K562 (cell line): ENCODE measurements around the gene SMIM12.

ENCODE experiments used
- ARID3A ChIP-seq: IDR thresholded peaks from 2 replicates; pipeline ENCODE4 v1.6.1; 2012; ENCODE audit warnings: low read depth, low read length, improper control_type of control experiment, borderline replicate concordance
- EZH2 ChIP-seq: IDR thresholded peaks from 2 replicates; pipeline ENCODE4 v1.6.1; 2012; ENCODE audit warnings: low read depth, mild to moderate bottlenecking, inconsistent platforms, low read length, borderline replicate concordance
- GATAD2A ChIP-seq: fragments of 450-650 bp; IDR thresholded peaks from 2 replicates; pipeline ENCODE4 v1.6.1; 2017
- NR4A1 ChIP-seq, 2 experiments: fragments of 250-450 bp in 1 of 2; fragments of 450-650 bp in 1 of 2; sonication (Bioruptor Pico) in 1 of 2; IDR thresholded peaks; 2 replicates each; pipeline versions ENCODE4 v1.4.0 to v1.6.1; 2016 to 2020; ENCODE audit warnings: mild to moderate bottlenecking in 2 of 2, missing compliant biosample characterization in 1 of 2, missing genetic modification characterization in 1 of 2, moderate library complexity in 1 of 2
- POLR2A ChIP-seq: fragments of 450-650 bp; conservative IDR thresholded peaks from 2 replicates; pipeline ENCODE4 v1.6.1; 2016
- TAF1 ChIP-seq: IDR thresholded peaks from 2 replicates; pipeline ENCODE4 v1.6.1; 2011; ENCODE audit warnings: mild to moderate bottlenecking, low read length, moderate library complexity; ENCODE audit not compliant: insufficient read depth, control insufficient read depth, severe bottlenecking; ENCODE audit errors: extremely low read depth
- TCF7 ChIP-seq: sonication (generic); IDR thresholded peaks from 2 replicates; pipeline ENCODE4 v1.6.1; 2016; ENCODE audit warnings: antibody characterized with exemption, borderline replicate concordance
- ZBTB17 ChIP-seq: fragments of 450-650 bp; formaldehyde crosslinking; IDR thresholded peaks from 2 replicates; pipeline ENCODE4 v1.4.0; 2020; ENCODE audit warnings: mild to moderate bottlenecking
- ZFP36 ChIP-seq: fragments of 150-350 bp; IDR thresholded peaks from 2 replicates; pipeline ENCODE4 v1.6.1; 2018; ENCODE audit warnings: low read length, low read depth; ENCODE audit not compliant: partially characterized antibody
- ZNF239 ChIP-seq: fragments of 250-450 bp; sonication (Bioruptor Pico); IDR thresholded peaks from 2 replicates; pipeline ENCODE4 v1.4.0; 2020; ENCODE audit warnings: mild to moderate bottlenecking
- ZNF551 ChIP-seq: fragments of 250-450 bp; sonication (Bioruptor Pico); IDR thresholded peaks from 2 replicates; pipeline ENCODE4 v1.5.0; 2021; ENCODE audit warnings: mild to moderate bottlenecking, moderate library complexity
- ZSCAN32 ChIP-seq: fragments of 450-650 bp; formaldehyde crosslinking; IDR thresholded peaks from 2 replicates; pipeline ENCODE4 v1.4.0; 2020; ENCODE audit warnings: mild to moderate bottlenecking, moderate library complexity
- TF ChIP-seq, protein P1 (sequence below): fragments of 450-650 bp; formaldehyde crosslinking; IDR thresholded peaks from 2 replicates; pipeline ENCODE4 v1.4.0; 2020; ENCODE audit warnings: mild to moderate bottlenecking
- TF ChIP-seq, protein P2 (sequence below): fragments of 450-650 bp; IDR thresholded peaks from 2 replicates; pipeline ENCODE4 v1.7.0; 2016; ENCODE audit warnings: borderline replicate concordance

- TF ChIP-seq ARID3A (no peak), POLR2A (no peak), ZFP36 (no peak), GATAD2A (no peak), ZNF239 (CRISPR knock-in tag) (no peak), ZNF551 (CRISPR knock-in tag) (no peak), EZH2 (no peak), ZBTB17 (no peak), NR4A1 (CRISPR knock-in tag; IDR thresholded peaks at IDR 0.05) (no peak), NR4A1 (tag; IDR thresholded peaks at IDR 0.05) (no peak), TCF7 (no peak), TAF1 (no peak), ZSCAN32 (CRISPR knock-in tag) (no peak)
- TF ChIP-seq, protein P1, sequence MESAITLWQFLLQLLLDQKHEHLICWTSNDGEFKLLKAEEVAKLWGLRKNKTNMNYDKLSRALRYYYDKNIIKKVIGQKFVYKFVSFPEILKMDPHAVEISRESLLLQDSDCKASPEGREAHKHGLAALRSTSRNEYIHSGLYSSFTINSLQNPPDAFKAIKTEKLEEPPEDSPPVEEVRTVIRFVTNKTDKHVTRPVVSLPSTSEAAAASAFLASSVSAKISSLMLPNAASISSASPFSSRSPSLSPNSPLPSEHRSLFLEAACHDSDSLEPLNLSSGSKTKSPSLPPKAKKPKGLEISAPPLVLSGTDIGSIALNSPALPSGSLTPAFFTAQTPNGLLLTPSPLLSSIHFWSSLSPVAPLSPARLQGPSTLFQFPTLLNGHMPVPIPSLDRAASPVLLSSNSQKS (CRISPR knock-in tag) = no peak
- TF ChIP-seq, protein P2, sequence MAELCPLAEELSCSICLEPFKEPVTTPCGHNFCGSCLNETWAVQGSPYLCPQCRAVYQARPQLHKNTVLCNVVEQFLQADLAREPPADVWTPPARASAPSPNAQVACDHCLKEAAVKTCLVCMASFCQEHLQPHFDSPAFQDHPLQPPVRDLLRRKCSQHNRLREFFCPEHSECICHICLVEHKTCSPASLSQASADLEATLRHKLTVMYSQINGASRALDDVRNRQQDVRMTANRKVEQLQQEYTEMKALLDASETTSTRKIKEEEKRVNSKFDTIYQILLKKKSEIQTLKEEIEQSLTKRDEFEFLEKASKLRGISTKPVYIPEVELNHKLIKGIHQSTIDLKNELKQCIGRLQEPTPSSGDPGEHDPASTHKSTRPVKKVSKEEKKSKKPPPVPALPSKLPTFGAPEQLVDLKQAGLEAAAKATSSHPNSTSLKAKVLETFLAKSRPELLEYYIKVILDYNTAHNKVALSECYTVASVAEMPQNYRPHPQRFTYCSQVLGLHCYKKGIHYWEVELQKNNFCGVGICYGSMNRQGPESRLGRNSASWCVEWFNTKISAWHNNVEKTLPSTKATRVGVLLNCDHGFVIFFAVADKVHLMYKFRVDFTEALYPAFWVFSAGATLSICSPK = no peak
Measured at GRCh38 chr1:34900775-34901502, 41.4 kb upstream of the SMIM12 start.
